SH-SY5Y (cell line): ENCODE measurements around the gene DNM3.

ENCODE experiments used
- GATA2 ChIP-seq: IDR thresholded peaks from 2 replicates; pipeline ENCODE4 v1.6.1; 2011; ENCODE audit warnings: mild to moderate bottlenecking, low read depth, low read length
- GATA3 ChIP-seq: IDR thresholded peaks from 2 replicates; pipeline ENCODE4 v1.6.1; 2011; ENCODE audit warnings: low read depth, mild to moderate bottlenecking, low read length, moderate library complexity

DNA sequence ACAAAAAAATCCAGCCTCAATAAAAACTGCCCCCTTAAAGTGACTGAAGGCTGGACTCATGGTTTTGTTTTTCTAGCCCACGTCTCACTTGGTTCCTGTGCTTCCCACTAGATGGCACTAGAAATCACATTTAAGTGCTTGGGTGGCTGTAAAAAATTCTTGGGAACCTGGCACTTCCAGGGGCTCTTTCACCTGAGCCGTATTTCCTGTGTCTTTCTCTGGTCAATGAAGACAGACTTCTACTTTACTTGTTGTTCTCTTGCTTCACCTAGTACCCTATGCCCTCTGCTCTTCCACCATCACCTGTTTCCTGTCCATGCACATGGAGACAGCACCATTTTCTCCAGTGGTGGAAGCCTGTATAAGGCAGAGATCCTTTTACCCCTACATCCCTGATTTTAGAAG lies 39.8 kb upstream of the DNM3 start:
- TF ChIP-seq GATA3 (no peak), GATA2 (no peak)
